Measurements from ENCODE around the gene TBC1D10A. TPM values are rescaled to one million over a fixed set of nuclear protein-coding genes. Genes with fewer than 3 reads are reported as not detected.
A peak's percentile ranks its signal among the peaks of the same experiment; 100 is the strongest.

The TBC1D10A gene
- total RNA-seq, 1 donor from 2014 or later: 10.6 TPM

GRCh38 chr22:30356449-30357235 lies 29.9 kb upstream of the TBC1D10A start, which contains the start of the genes CCDC157 and SF3A1:
TSS of gene CCDC157 (plus strand) at chr22:30357007. CDS start at chr22:30366001, 8,994 bp downstream.
TSS of gene SF3A1 (minus strand) at chr22:30356894. CDS start at chr22:30356792, 102 bp downstream.
- peak within 1 kb of the TSS; percentile 97 for H3K4me3 Mint-ChIP-seq (ENCODE audit: low read depth)
- H3K27ac Mint-ChIP-seq: peak within 1 kb of the TSS; percentile 95
- H3K9me3 Mint-ChIP-seq (ENCODE audit: low read depth): no peaks in the 10 kb centered on the region
- peaks cover 23% of the 10 kb centered on the region for H3K4me1 Mint-ChIP-seq (ENCODE audit: low read depth)
- no peak for TF ChIP-seq CTCF (IDR thresholded peaks at IDR 0.05; ENCODE audit: unreplicated experiment)
- peak; percentile 71 for DNase-seq (ENCODE audit: low spot score, unreplicated experiment)
- H3K36me3 Mint-ChIP-seq (ENCODE audit: insufficient read depth): peaks cover 5% of the 10 kb centered on the region
- H3K27me3 Mint-ChIP-seq: no peaks in the 10 kb centered on the region

GRCh38 chr22:30354644-30355043 lies 27.9 kb upstream of the TBC1D10A start:
- Mint-ChIP-seq H3K27me3 (no peaks in the 10 kb centered on the region), H3K27ac (no peak overlapping the region), H3K4me3 (ENCODE audit: low read depth) (peak overlapping the region; percentile 97), H3K9me3 (ENCODE audit: low read depth) (no peaks in the 10 kb centered on the region), H3K4me1 (ENCODE audit: low read depth) (peaks cover 23% of the 10 kb centered on the region), H3K36me3 (ENCODE audit: insufficient read depth) (peaks cover 15% of the 10 kb centered on the region)
- no peak for DNase-seq (ENCODE audit: low spot score, unreplicated experiment)
- TF ChIP-seq CTCF (IDR thresholded peaks at IDR 0.05; ENCODE audit: unreplicated experiment): no peak

GRCh38 chr22:30351226-30351625 lies 24.5 kb upstream of the TBC1D10A start:
- peaks cover 21% of the 10 kb centered on the region for H3K36me3 Mint-ChIP-seq (ENCODE audit: insufficient read depth)
- DNase-seq (ENCODE audit: low spot score, unreplicated experiment): no peak
- no peak for TF ChIP-seq CTCF (IDR thresholded peaks at IDR 0.05; ENCODE audit: unreplicated experiment)
- H3K27me3 Mint-ChIP-seq: no peaks in the 10 kb centered on the region
- no peak overlapping the region for H3K27ac Mint-ChIP-seq
- H3K9me3 Mint-ChIP-seq (ENCODE audit: low read depth): no peaks in the 10 kb centered on the region
- no peak overlapping the region for H3K4me3 Mint-ChIP-seq (ENCODE audit: low read depth)
- peaks cover 17% of the 10 kb centered on the region for H3K4me1 Mint-ChIP-seq (ENCODE audit: low read depth)

GRCh38 chr22:30348809-30349208 lies 22.1 kb upstream of the TBC1D10A start:
- no peak for DNase-seq (ENCODE audit: low spot score, unreplicated experiment)
- H3K36me3 Mint-ChIP-seq (ENCODE audit: insufficient read depth): peaks cover 22% of the 10 kb centered on the region
- no peaks in the 10 kb centered on the region for H3K4me1 Mint-ChIP-seq (ENCODE audit: low read depth)
- peak overlapping the region; percentile 27 for H3K27ac Mint-ChIP-seq
- no peaks in the 10 kb centered on the region for H3K27me3 Mint-ChIP-seq
- TF ChIP-seq CTCF (IDR thresholded peaks at IDR 0.05; ENCODE audit: unreplicated experiment): no peak
- no peak overlapping the region for H3K4me3 Mint-ChIP-seq (ENCODE audit: low read depth)
- no peaks in the 10 kb centered on the region for H3K9me3 Mint-ChIP-seq (ENCODE audit: low read depth)

- Mint-ChIP-seq H3K4me3 (ENCODE audit: low read depth) (no peak overlapping the region), H3K4me1 (ENCODE audit: low read depth) (no peaks in the 10 kb centered on the region), H3K36me3 (ENCODE audit: insufficient read depth) (peaks cover 23% of the 10 kb centered on the region), H3K27me3 (no peaks in the 10 kb centered on the region), H3K27ac (peak overlapping the region; percentile 27), H3K9me3 (ENCODE audit: low read depth) (no peaks in the 10 kb centered on the region)
- TF ChIP-seq CTCF (IDR thresholded peaks at IDR 0.05; ENCODE audit: unreplicated experiment): no peak
- no peak for DNase-seq (ENCODE audit: low spot score, unreplicated experiment)
Measured at GRCh38 chr22:30348404-30348803, 21.7 kb upstream of the TBC1D10A start.
